Suprapubic skin (tissue), 4 donors: Measurements from ENCODE around the gene PCARE. TPM values are rescaled to one million over a fixed set of nuclear protein-coding genes. Genes with fewer than 3 reads are reported as not detected.

ENCODE experiments used
- DNase-seq, 2 donors: peaks; one replicate each; pipeline ENCODE4 v3.0.0-alpha.2; 2019; ENCODE audit warnings: low spot score in 2 of 2
- H3K27ac ChIP-seq: fragments of 200-600 bp; sonication (generic); one replicate; pipeline ENCODE4 v1.5.1; 2019
- H3K27me3 ChIP-seq: fragments of 200-600 bp; sonication (generic); one replicate; pipeline ENCODE4 v1.5.1; 2019
- H3K36me3 ChIP-seq: fragments of 200-600 bp; sonication (generic); one replicate; pipeline ENCODE4 v1.5.1; 2019
- H3K4me1 ChIP-seq: fragments of 200-600 bp; sonication (generic); one replicate; pipeline ENCODE4 v1.5.1; 2019
- H3K4me3 ChIP-seq: fragments of 200-600 bp; sonication (generic); one replicate; pipeline ENCODE4 v1.5.1; 2019; ENCODE audit warnings: mild to moderate bottlenecking
- H3K9me3 ChIP-seq: fragments of 200-600 bp; sonication (generic); one replicate; pipeline ENCODE4 v1.5.1; 2019
- EP300 ChIP-seq: sonication (generic); formaldehyde crosslinking; IDR thresholded peaks from one replicate; pipeline ENCODE4 v1.6.1; 2017; ENCODE audit warnings: antibody characterized with exemption
- POLR2A ChIP-seq, 2 donors: fragments of 450-650 bp; IDR thresholded peaks; one replicate each; pipeline ENCODE4 v1.6.1; 2017; ENCODE audit warnings: antibody characterized with exemption in 2 of 2, mild to moderate bottlenecking in 2 of 2, moderate library complexity in 2 of 2
- POLR2AphosphoS5 ChIP-seq, 3 donors: sonication (generic); formaldehyde crosslinking; IDR thresholded peaks; one replicate each; pipeline ENCODE4 v1.6.1; 2017; ENCODE audit warnings: antibody characterized with exemption in 3 of 3
- WGBS: methylation state at CpG from one replicate; pipeline ENCODE4 v1.1.5; 2018; 5-methylcytosine and 5-hydroxymethylcytosine counted together
- total RNA-seq, 4 donors: library from RNA; depleted of rRNA; stranded (reverse); fragments of >200 nt; gene quantifications; one replicate each; pipeline ENCODE4 v1.1.0, GENCODE V29; 2016
- TF ChIP-seq, protein P1 (sequence below), 2 donors: fragments of 200-600 bp in 1 of 2; fragments of 450-650 bp in 1 of 2; sonication (generic) in 1 of 2; IDR thresholded peaks; one replicate each; pipeline ENCODE4 v1.5.1; 2016 to 2019; ENCODE audit warnings: antibody characterized with exemption in 2 of 2, mild to moderate bottlenecking in 1 of 2, moderate library complexity in 1 of 2

The PCARE gene
- total RNA-seq, 4 donors from 2014 or later = 0.04 to 0.34 (median 0.14) TPM

DNA sequence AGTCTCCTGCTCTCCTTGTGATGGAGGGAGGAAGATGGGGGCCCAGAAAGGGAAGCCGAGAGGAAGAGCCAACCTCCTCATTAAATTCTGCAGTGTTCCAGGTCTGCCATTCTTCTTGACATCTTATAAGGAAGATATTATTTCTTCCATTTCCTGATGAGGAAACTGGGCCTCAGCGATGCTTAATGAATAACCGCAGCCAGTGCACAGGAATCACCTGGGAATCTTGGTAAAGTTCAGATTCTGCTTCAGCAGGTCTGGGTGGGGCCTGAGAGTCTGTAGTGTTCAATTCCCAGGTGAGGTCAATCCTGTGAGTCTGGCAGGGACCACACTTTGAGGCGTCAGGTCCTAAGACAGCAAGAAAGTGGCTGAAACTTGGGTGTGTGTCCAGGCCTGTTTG lies 17.3 kb downstream of the PCARE start:
- TF ChIP-seq EP300 (no peak), POLR2AphosphoS5 (IDR thresholded peaks at IDR 0.05) (no peak), POLR2A (IDR thresholded peaks at IDR 0.05) (no peak)
- TF ChIP-seq, protein P1, sequence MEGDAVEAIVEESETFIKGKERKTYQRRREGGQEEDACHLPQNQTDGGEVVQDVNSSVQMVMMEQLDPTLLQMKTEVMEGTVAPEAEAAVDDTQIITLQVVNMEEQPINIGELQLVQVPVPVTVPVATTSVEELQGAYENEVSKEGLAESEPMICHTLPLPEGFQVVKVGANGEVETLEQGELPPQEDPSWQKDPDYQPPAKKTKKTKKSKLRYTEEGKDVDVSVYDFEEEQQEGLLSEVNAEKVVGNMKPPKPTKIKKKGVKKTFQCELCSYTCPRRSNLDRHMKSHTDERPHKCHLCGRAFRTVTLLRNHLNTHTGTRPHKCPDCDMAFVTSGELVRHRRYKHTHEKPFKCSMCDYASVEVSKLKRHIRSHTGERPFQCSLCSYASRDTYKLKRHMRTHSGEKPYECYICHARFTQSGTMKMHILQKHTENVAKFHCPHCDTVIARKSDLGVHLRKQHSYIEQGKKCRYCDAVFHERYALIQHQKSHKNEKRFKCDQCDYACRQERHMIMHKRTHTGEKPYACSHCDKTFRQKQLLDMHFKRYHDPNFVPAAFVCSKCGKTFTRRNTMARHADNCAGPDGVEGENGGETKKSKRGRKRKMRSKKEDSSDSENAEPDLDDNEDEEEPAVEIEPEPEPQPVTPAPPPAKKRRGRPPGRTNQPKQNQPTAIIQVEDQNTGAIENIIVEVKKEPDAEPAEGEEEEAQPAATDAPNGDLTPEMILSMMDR (IDR thresholded peaks at IDR 0.05) = no peak
- Histone ChIP-seq H3K36me3 (no peaks in the 10 kb centered on the region), H3K9me3 (no peaks in the 10 kb centered on the region), H3K27ac (no peak overlapping the region), H3K4me1 (peaks cover 14% of the 10 kb centered on the region), H3K4me3 (no peak overlapping the region), H3K27me3 (no peaks in the 10 kb centered on the region)
- no peak for DNase-seq
- 91% methylated on average over 4 of the region's 4 CpGs for WGBS

DNA sequence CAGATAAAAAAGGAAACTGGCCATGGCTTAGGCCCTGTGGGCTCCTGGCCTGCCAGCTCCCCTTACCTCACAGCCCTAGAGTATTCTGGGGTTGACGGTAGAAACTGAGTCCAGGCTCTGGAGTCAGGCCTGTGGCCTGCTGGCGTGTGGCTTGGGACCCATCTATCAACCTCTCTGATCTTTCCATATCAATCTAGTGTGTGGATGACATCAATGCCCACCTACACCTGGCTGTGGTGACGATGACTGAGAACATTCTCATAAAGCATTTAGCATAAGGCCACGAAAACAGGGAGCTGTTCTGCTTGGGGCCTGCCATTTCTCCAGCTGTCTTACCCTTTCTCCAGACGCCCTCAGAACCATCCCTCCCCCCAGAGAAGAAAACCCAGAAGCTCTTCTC lies 17.9 kb downstream of the PCARE start:
- Histone ChIP-seq H3K9me3 (no peaks in the 10 kb centered on the region), H3K36me3 (no peaks in the 10 kb centered on the region), H3K4me1 (peaks cover 14% of the 10 kb centered on the region), H3K27ac (no peak overlapping the region), H3K4me3 (no peak overlapping the region), H3K27me3 (no peaks in the 10 kb centered on the region)
- 98% methylated on average over 5 of the region's 5 CpGs for WGBS
- no peak for DNase-seq
- TF ChIP-seq, protein P1 (IDR thresholded peaks at IDR 0.05) = no peak
- TF ChIP-seq EP300 = no peak
- no peak for TF ChIP-seq POLR2A (IDR thresholded peaks at IDR 0.05)

DNA sequence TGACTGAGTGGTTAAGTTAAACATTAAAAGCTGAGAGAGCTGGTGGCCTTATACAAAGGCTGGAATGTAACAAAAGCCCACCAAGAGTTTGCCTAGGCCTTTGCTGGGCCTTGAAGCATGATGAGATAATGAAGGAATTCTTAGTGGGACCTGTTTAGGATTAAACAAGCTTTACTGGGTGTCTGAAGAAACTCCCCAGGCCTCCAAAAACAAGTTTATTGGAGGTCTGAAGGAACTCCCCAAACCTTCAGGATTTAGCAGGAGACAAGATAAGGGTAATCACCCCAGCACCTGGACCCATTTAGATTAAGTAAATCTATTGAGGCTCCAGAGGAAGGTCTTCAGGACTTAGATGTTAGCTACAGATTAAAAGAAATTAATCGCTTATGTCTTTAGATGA lies 18.7 kb downstream of the PCARE start:
- Histone ChIP-seq H3K4me3 (no peak overlapping the region), H3K36me3 (no peaks in the 10 kb centered on the region), H3K27ac (no peak overlapping the region), H3K4me1 (peaks cover 14% of the 10 kb centered on the region), H3K9me3 (no peaks in the 10 kb centered on the region), H3K27me3 (no peaks in the 10 kb centered on the region)
- TF ChIP-seq POLR2AphosphoS5 (IDR thresholded peaks at IDR 0.05) = no peak
- TF ChIP-seq, protein P1 (IDR thresholded peaks at IDR 0.05) = no peak
- 97% methylated on average over 1 of the region's 1 CpG for WGBS
- DNase-seq = no peak

DNA sequence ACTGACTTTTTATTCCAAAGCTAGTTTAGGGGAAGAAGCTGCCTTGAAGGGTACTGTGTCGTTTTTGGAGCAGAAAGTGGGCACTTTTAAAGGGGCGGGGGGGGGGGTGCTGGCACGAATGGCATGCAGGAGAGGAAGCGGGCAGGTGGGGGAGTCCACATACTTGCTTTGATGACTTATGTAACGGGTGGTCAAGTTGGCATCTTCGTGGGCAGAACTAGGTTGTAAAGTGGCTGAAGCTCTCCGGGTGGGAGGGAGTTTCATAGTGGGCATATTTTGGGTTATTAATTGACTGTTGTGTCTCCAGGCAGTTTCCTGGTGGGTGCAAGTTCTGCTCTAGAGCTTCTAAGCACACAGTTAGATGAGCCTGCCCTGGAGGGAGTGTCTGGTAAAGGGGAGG lies 19.9 kb downstream of the PCARE start:
- Histone ChIP-seq H3K36me3 (no peaks in the 10 kb centered on the region), H3K27me3 (no peaks in the 10 kb centered on the region), H3K4me3 (no peak overlapping the region), H3K9me3 (no peaks in the 10 kb centered on the region), H3K27ac (no peak overlapping the region), H3K4me1 (peaks cover 14% of the 10 kb centered on the region)
- 82% methylated on average over 7 of the region's 7 CpGs for WGBS
- TF ChIP-seq, protein P1 (IDR thresholded peaks at IDR 0.05) = no peak
- no peak for TF ChIP-seq EP300
- TF ChIP-seq POLR2AphosphoS5 (IDR thresholded peaks at IDR 0.05) = no peak
- TF ChIP-seq POLR2A (IDR thresholded peaks at IDR 0.05) = no peak
- no peak for DNase-seq

DNA sequence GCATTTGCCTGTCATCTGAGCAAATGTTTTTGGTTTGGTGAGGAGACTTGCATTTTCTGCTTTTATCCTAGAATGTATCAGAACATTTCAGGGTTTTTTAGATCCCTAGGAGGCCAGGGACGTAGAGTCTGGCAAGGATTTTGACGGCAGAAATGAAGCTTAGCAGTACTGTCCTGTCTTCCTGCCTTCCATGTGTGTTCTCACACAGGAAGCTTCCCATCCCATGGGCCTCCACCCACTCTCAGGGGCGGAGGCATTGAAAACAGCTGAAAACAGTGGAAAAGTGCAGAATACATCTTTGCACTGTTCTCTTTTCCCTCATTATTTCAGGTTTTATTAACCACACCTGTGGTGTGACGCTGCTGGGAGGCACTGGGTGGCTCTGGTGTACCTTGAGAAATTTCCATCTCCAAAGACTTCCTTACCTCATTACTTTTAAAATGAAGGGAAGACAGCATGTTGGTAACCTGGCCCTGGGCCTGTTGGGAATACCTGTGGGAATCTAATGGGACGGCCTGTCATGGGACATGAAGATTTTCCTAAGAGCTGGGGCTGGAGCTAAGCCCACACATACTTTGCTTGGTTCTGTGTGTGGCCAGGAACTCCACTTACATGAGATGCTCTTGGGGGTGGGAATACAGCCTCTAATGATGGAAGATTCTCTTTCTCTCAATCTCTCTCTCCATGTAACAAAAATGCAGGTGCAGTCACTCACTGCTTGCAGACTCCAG lies 20.5 kb downstream of the PCARE start:
- H3K9me3 ChIP-seq = no peaks in the 10 kb centered on the region
- H3K4me3 ChIP-seq = no peak overlapping the region
- 45% methylated on average over 5 of the region's 5 CpGs for WGBS
- H3K27me3 ChIP-seq = no peaks in the 10 kb centered on the region
- TF ChIP-seq EP300 = no peak
- TF ChIP-seq, protein P1 (IDR thresholded peaks at IDR 0.05) = no peak
- no peak for DNase-seq
- peaks cover 14% of the 10 kb centered on the region for H3K4me1 ChIP-seq
- H3K27ac ChIP-seq = no peak overlapping the region
- H3K36me3 ChIP-seq = no peaks in the 10 kb centered on the region
